Stimulated activated CD4-positive, alpha-beta T cell treated with anti-CD3 and anti-CD28 coated beads, Interleukin-2, amount 100 ng/mL, for 24 hours (primary cell): ENCODE data around the gene FCER2.
A peak's percentile ranks its signal among the peaks of the same experiment; 100 is the strongest.

Experiments
- DNase-seq, 2 donors: peaks; one replicate each; pipeline ENCODE4 v3.0.0-alpha.2; 2020

FCER2 gene

GRCh38 chr19:7676376-7676775 is 25.6 kb downstream of the FCER2 start:
- DNase-seq = no peak

- DNase-seq = peak in 1 of 2 donors; percentile 63
Measured at GRCh38 chr19:7674010-7675005, 27.6 kb downstream of the FCER2 start.

- no peak for DNase-seq
Measured at GRCh38 chr19:7672522-7672921, 29.4 kb downstream of the FCER2 start.

- no peak for DNase-seq
Measured at GRCh38 chr19:7670790-7671189, 31.1 kb downstream of the FCER2 start.

- peak in 1 of 2 donors; percentile 37 for DNase-seq
Measured at GRCh38 chr19:7670150-7670783, 31.7 kb downstream of the FCER2 start.

- DNase-seq = no peak
Measured at GRCh38 chr19:7669641-7670040, 32.3 kb downstream of the FCER2 start.

- DNase-seq = no peak
Measured at GRCh38 chr19:7668842-7669241, 33.1 kb downstream of the FCER2 start, which contains the start of gene RETN. Gene RETN, plus strand, starts transcription at chr19:7669049. Its CDS starts 278 bp downstream, at chr19:7669327.

- no peak for DNase-seq
Measured at GRCh38 chr19:7665076-7665475, 36.9 kb downstream of the FCER2 start.

GRCh38 chr19:7663706-7664105 is 38.2 kb downstream of the FCER2 start:
- no peak for DNase-seq

- no peak for DNase-seq
Measured at GRCh38 chr19:7662657-7663056, 39.3 kb downstream of the FCER2 start.

- no peak for DNase-seq
Measured at GRCh38 chr19:7661744-7662538, 40.0 kb downstream of the FCER2 start.

- DNase-seq = peak; percentile 38 to 45
Measured at GRCh38 chr19:7658219-7658686, 43.7 kb downstream of the FCER2 start.

- peak in 1 of 2 donors; percentile 47 for DNase-seq
Measured at GRCh38 chr19:7657131-7657751, 44.7 kb downstream of the FCER2 start.

GRCh38 chr19:7655581-7655980 is 46.4 kb downstream of the FCER2 start:
- DNase-seq = no peak

- no peak for DNase-seq
Measured at GRCh38 chr19:7654401-7654800, 47.5 kb downstream of the FCER2 start.

GRCh38 chr19:7652061-7652641 is 49.8 kb downstream of the FCER2 start:
- DNase-seq = peak; percentile 87 to 91

GRCh38 chr19:7650148-7650547 is 51.8 kb downstream of the FCER2 start:
- no peak for DNase-seq

GRCh38 chr19:7648265-7649014 is 53.5 kb downstream of the FCER2 start:
- DNase-seq = no peak

GRCh38 chr19:7647156-7647555 is 54.8 kb downstream of the FCER2 start:
- DNase-seq = no peak

- no peak for DNase-seq
Measured at GRCh38 chr19:7646426-7646700, 55.6 kb downstream of the FCER2 start.

GRCh38 chr19:7645656-7646425 is 56.1 kb downstream of the FCER2 start:
- DNase-seq = no peak
